NK-92 (cell line): ENCODE measurements around the gene GTF2A1L.

Experiments
- DNase-seq: peaks from one replicate; lab custom pipeline; 2025; ENCODE audit not compliant: unreplicated experiment; lab: John Stamatoyannopoulos, UW

Gene GTF2A1L

GRCh38 chr2:48727560-48727959 is 109.9 kb downstream of the GTF2A1L start:
- no peak for DNase-seq

GRCh38 chr2:48728295-48728694 is 110.6 kb downstream of the GTF2A1L start:
- DNase-seq = no peak

- no peak for DNase-seq
Measured at GRCh38 chr2:48728840-48729239, 111.2 kb downstream of the GTF2A1L start.
